HepG2 (cell line): ENCODE results near the gene ARHGAP10. TPM values are rescaled to one million over a fixed set of nuclear protein-coding genes. Genes with fewer than 3 reads are reported as not detected.

Experiments
- ATAC-seq: fragments of 200-7000 bp; cut with Tn5 transposase; 3 replicates; pipeline ENCODE4 v1.9.1; 2020; ENCODE audit warnings: mild to moderate bottlenecking, moderate library complexity
- BruUV-seq: library from RNA; stranded (reverse); fragments of 400-500 nt; replicated peaks from 2 replicates; lab custom pipeline; 2021; lab: Mats Ljungman, UMichigan
- CTCF ChIA-PET: fragments of 300-600 bp; formaldehyde crosslinking; extraction: SDS; loops from one replicate; lab custom pipeline; 2021; ENCODE audit warnings: low total read pairs, inconsistent platforms, low intra/inter-chr PET ratio; lab: Yijun Ruan, JAX
- POLR2A ChIA-PET: fragments of 350-600 bp; sonication (Branson Sonifier 250); formaldehyde crosslinking; loops from one replicate; lab custom pipeline; 2020; ENCODE audit warnings: antibody characterized with exemption, inconsistent platforms; lab: Yijun Ruan, JAX
- DNase-seq: peaks from one replicate; pipeline ENCODE4 v3.0.0-alpha.2; 2015; ENCODE audit warnings: low spot score
- FAIRE-seq: peaks from 3 replicates; lab custom pipeline; 2011; peaks lifted over from hg19 to GRCh38; lab: Jason Lieb, UNC
- H2AFZ ChIP-seq: one replicate; pipeline ENCODE4 v1.6.1; 2011; ENCODE audit warnings: low read length, inconsistent platforms
- H3K27ac ChIP-seq: fragments of 300-600 bp; 3 replicates; pipeline ENCODE4 v1.8.0; 2011; ENCODE audit warnings: mixed run types, mild to moderate bottlenecking, mixed read lengths, low read length, inconsistent platforms; ENCODE audit not compliant: insufficient read depth; ENCODE audit errors: extremely low read length
- H3K27me3 ChIP-seq, 2 experiments: fragments of 200-600 bp in 1 of 2; 2 replicates in 1 of 2; 3 replicates in 1 of 2; pipeline versions ENCODE4 v1.6.0 to v1.8.0; 2011; ENCODE audit warnings: low read length in 2 of 2, mild to moderate bottlenecking in 2 of 2, moderate library complexity in 2 of 2, inconsistent platforms in 1 of 2; ENCODE audit not compliant: insufficient read depth in 2 of 2, control insufficient read depth in 1 of 2
- H3K36me3 ChIP-seq, 2 experiments: fragments of 200-600 bp in 1 of 2; replicated peaks in 1 of 2; 2 replicates in 1 of 2; 3 replicates in 1 of 2; pipeline versions ENCODE4 v1.5.1 to v1.8.0; 2011; ENCODE audit warnings: low read length in 2 of 2, inconsistent platforms in 1 of 2; ENCODE audit not compliant: insufficient read depth in 2 of 2, control insufficient read depth in 1 of 2
- H3K4me1 ChIP-seq: 2 replicates; pipeline ENCODE4 v1.5.1; 2012; ENCODE audit warnings: low read length, inconsistent platforms; ENCODE audit not compliant: insufficient read depth
- H3K4me2 ChIP-seq: 2 replicates; pipeline ENCODE4 v1.6.0; 2011; ENCODE audit warnings: low read depth, low read length, inconsistent platforms
- H3K4me3 ChIP-seq, 3 experiments: fragments of 200-600 bp in 1 of 3; sonication (generic), shearing (Covaris generic) in 1 of 3; replicated peaks in 1 of 3; 2 replicates each; pipeline ENCODE4 v1.5.1; 2011 to 2016; ENCODE audit warnings: low read length in 3 of 3, inconsistent platforms in 2 of 3, low read depth in 2 of 3, mild to moderate bottlenecking in 2 of 3, control low read depth in 1 of 3, mixed read lengths in 1 of 3; ENCODE audit not compliant: insufficient read depth in 1 of 3
- H3K79me2 ChIP-seq: one replicate; pipeline ENCODE4 v1.6.1; 2011; ENCODE audit warnings: low read length, inconsistent platforms; ENCODE audit not compliant: insufficient read depth
- H3K9ac ChIP-seq: 2 replicates; pipeline ENCODE4 v1.6.0; 2011; ENCODE audit warnings: mild to moderate bottlenecking, low read depth, low read length, inconsistent platforms; ENCODE audit not compliant: insufficient read depth
- H3K9me3 ChIP-seq: 2 replicates; pipeline ENCODE4 v1.5.1; 2012; ENCODE audit warnings: mild to moderate bottlenecking, low read length
- H4K20me1 ChIP-seq: 2 replicates; pipeline ENCODE4 v1.6.0; 2011; ENCODE audit warnings: inconsistent platforms, mild to moderate bottlenecking, low read length, moderate library complexity; ENCODE audit not compliant: insufficient read depth
- FLYWCH1 ChIP-seq: sonication (generic); formaldehyde crosslinking; IDR thresholded peaks from 2 replicates; pipeline ENCODE4 v1.8.1; 2023; ENCODE audit warnings: mild to moderate bottlenecking, missing genetic modification reagents
- LCORL ChIP-seq, 2 experiments: fragments of 450-650 bp in 1 of 2; sonication (generic) in 1 of 2; formaldehyde crosslinking in 1 of 2; IDR thresholded peaks; 2 replicates each; pipeline versions ENCODE4 v1.5.0 to v1.6.1; 2017 to 2020; ENCODE audit warnings: antibody characterized with exemption in 1 of 2, missing genetic modification reagents in 1 of 2
- MYNN ChIP-seq: sonication (generic); formaldehyde crosslinking; IDR thresholded peaks from 2 replicates; pipeline ENCODE4 v1.4.0; 2020; ENCODE audit warnings: mild to moderate bottlenecking, low read depth, missing genetic modification reagents
- PLRG1 ChIP-seq: fragments of 450-650 bp; conservative IDR thresholded peaks from 2 replicates; pipeline ENCODE4 v1.6.1; 2016
- TGIF2 ChIP-seq: IDR thresholded peaks from 2 replicates; pipeline ENCODE4 v1.6.1; 2016; ENCODE audit warnings: control low read depth, missing compliant biosample characterization
- ZC3H13 ChIP-seq: sonication (generic); formaldehyde crosslinking; IDR thresholded peaks from 2 replicates; pipeline ENCODE4 v1.8.1; 2023; ENCODE audit warnings: mild to moderate bottlenecking, missing genetic modification reagents, moderate library complexity
- ZNF121 ChIP-seq: sonication (generic); formaldehyde crosslinking; IDR thresholded peaks from 2 replicates; pipeline ENCODE4 v1.5.0; 2020; ENCODE audit warnings: mild to moderate bottlenecking, missing genetic modification reagents
- ZNF329 ChIP-seq: sonication (generic); formaldehyde crosslinking; IDR thresholded peaks from 2 replicates; pipeline ENCODE4 v1.9.0; 2021; ENCODE audit warnings: low read depth, mild to moderate bottlenecking, missing genetic modification reagents
- WGBS: methylation state at CpG from one replicate; pipeline ENCODE4 v1.1.6; 2017; ENCODE audit warnings: low lambda C conversion rate; 5-methylcytosine and 5-hydroxymethylcytosine counted together
- in situ Hi-C: cut with HindIII; loops from 2 replicates; pipeline ENCODE4 v1.10.0; 2017; ENCODE audit warnings: low pct_unique_long_range_greater_than_20kb; ENCODE audit not compliant: extremely low pct_ligation_motif_present
- intact Hi-C: fragments of 100-400 bp; cut with micrococcal nuclease; formaldehyde crosslinking; loops from one replicate; pipeline ENCODE4 v1.10.0; 2022; ENCODE audit not compliant: unreplicated experiment
- polyA plus RNA-seq, 8 experiments: library from polyadenylated mRNA; depleted of rRNA in 3 of 8; stranded (reverse) in 7 of 8; unstranded in 1 of 8; fragments of >200 nt; fragmentation: Illumina TruSeq in 4 of 8; extraction: Trizol in 4 of 8; gene quantifications; 2 replicates each; pipeline versions ENCODE4 v1.2.1 to v1.2.3, GENCODE V29; 2011 to 2016; ENCODE audit warnings: low read depth in 4 of 8, missing spikeins in 1 of 8, mixed read lengths in 1 of 8; ENCODE audit not compliant: insufficient read depth in 1 of 8
- total RNA-seq, 5 experiments: library from RNA; depleted of rRNA; stranded (reverse); fragments of >200 nt; fragmentation: Illumina TruSeq; extraction: Trizol; gene quantifications; 2 replicates each; pipeline ENCODE4 v1.2.3, GENCODE V29; 2016; ENCODE audit warnings: low read depth in 1 of 5
- TF ChIP-seq, protein P1 (sequence below): sonication (generic); formaldehyde crosslinking; IDR thresholded peaks from 2 replicates; pipeline ENCODE4 v1.4.0; 2020; ENCODE audit warnings: missing genetic modification reagents, borderline replicate concordance
- TF ChIP-seq, protein P2 (sequence below): sonication (generic); formaldehyde crosslinking; IDR thresholded peaks from 2 replicates; pipeline ENCODE4 v1.4.0; 2020; ENCODE audit warnings: missing genetic modification reagents
- TF ChIP-seq, protein P3 (sequence below): sonication (generic); formaldehyde crosslinking; conservative IDR thresholded peaks from 2 replicates; pipeline ENCODE4 v1.8.0; 2022; ENCODE audit warnings: mild to moderate bottlenecking, moderate library complexity, missing genetic modification reagents
- TF ChIP-seq, protein P4 (sequence below): sonication (generic); formaldehyde crosslinking; IDR thresholded peaks from 2 replicates; pipeline ENCODE4 v1.8.0; 2022; ENCODE audit warnings: missing genetic modification reagents, mild to moderate bottlenecking, borderline replicate concordance

ARHGAP10 gene
- total and polyA plus RNA-seq, 2 of the 13 experiments (the other 11 are each of a cell fraction or from before 2014, with no cell fraction given), result 0.45 to 1.6 TPM

DNA sequence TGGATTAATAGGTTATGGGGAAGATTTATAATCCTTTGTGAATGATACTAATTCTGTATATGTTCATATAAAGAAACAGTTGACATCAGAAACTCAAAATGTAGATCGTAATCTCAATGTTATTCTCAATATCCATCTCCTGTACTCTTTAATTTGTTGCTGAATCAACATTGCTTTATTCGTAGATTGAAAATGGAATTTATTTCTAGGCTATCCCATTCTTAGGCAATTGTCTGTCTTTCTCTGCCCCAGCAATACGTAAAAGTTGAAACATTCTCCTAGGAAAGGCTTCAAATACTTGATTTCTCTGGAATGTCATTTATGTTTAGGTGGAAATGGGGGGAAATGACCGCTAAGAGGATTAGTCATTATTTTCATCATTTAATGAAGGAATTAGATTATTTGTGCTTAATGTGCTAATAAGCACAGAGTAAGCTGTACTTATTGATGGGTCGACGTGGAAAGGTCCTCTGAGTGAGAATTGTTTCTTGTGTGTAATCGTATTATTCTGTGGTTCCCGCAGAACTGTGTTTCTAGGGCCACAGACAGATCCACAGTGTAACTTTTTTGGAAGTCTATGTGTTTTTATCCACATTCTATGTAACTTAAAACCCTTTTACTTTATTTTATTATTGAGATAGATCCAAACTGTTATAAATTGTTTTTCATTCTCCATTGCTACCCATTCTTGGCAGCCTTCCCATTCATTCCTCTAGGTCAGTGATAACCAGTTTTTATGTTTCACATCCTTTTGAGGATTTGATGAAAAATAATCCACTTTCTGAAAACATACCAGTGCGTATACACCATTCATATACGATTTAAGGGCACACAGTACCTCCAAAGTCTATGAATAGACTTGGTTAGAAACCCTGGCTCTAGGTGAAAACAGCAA is 262.9 kb downstream of the ARHGAP10 start (continued):
- TF ChIP-seq, protein P1, sequence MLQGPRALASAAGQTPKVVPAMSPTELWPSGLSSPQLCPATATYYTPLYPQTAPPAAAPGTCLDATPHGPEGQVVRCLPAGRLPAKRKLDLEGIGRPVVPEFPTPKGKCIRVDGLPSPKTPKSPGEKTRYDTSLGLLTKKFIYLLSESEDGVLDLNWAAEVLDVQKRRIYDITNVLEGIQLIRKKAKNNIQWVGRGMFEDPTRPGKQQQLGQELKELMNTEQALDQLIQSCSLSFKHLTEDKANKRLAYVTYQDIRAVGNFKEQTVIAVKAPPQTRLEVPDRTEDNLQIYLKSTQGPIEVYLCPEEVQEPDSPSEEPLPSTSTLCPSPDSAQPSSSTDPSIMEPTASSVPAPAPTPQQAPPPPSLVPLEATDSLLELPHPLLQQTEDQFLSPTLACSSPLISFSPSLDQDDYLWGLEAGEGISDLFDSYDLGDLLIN (CRISPR knock-in tag), result no peak
- TF ChIP-seq TGIF2 (no peak), ZC3H13 (CRISPR knock-in tag) (no peak)
- TF ChIP-seq, protein P2, sequence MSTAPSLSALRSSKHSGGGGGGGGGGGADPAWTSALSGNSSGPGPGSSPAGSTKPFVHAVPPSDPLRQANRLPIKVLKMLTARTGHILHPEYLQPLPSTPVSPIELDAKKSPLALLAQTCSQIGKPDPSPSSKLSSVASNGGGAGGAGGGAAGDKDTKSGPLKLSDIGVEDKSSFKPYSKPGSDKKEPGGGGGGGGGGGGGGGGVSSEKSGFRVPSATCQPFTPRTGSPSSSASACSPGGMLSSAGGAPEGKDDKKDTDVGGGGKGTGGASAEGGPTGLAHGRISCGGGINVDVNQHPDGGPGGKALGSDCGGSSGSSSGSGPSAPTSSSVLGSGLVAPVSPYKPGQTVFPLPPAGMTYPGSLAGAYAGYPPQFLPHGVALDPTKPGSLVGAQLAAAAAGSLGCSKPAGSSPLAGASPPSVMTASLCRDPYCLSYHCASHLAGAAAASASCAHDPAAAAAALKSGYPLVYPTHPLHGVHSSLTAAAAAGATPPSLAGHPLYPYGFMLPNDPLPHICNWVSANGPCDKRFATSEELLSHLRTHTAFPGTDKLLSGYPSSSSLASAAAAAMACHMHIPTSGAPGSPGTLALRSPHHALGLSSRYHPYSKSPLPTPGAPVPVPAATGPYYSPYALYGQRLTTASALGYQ (CRISPR knock-in tag), result no peak

DNA sequence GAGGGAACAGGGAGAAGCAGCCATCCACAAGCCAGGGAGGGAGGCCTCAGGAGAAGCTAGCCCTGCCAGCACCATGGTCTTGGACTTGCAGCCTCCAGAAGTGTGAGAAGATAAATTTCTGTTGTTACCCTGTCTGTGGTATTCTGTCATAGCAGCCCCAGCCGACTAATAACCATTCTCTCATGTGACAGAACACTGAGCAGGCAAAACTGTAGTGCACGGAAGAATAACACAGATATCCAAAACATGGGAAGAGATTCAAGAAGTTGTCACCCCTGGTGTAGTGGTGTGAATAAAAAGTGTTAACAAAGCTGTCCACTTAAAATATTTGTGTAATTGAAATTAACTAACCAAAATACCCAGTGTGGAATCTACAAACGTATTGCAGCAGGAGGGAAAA is 265.0 kb downstream of the ARHGAP10 start:
- H3K4me1 ChIP-seq, result no peaks in the 10 kb centered on the region
- H3K79me2 ChIP-seq, result no peaks in the 10 kb centered on the region
- H3K9me3 ChIP-seq, result no peaks in the 10 kb centered on the region
- DNase-seq (no peak), FAIRE-seq (no peak), ATAC-seq (no peak)
- no peaks in the 10 kb centered on the region for H3K36me3 ChIP-seq
- H3K27me3 ChIP-seq, result no peaks in the 10 kb centered on the region
- 50% methylated on average over 3 of the region's 3 CpGs for WGBS
- ChIA-PET POLR2A (no interaction called here), CTCF (no interaction called here)
- H3K27ac ChIP-seq, result no peak overlapping the region
- intact Hi-C loops, result no loop called here
- no peak overlapping the region for H3K4me2 ChIP-seq
- no TSS peak for BruUV-seq
- no peak overlapping the region for H2AFZ ChIP-seq
- no peaks in the 10 kb centered on the region for H4K20me1 ChIP-seq
- no peak overlapping the region for H3K4me3 ChIP-seq
- no peak overlapping the region for H3K9ac ChIP-seq
- in situ Hi-C loops, result no loop called here
- TF ChIP-seq LCORL (IDR thresholded peaks at IDR 0.05) (no peak), LCORL (CRISPR knock-in tag; IDR thresholded peaks at IDR 0.05) (no peak), PLRG1 (no peak), MYNN (CRISPR knock-in tag) (no peak), ZNF329 (no peak), FLYWCH1 (CRISPR knock-in tag) (no peak), ZNF121 (no peak)
- TF ChIP-seq, protein P3, sequence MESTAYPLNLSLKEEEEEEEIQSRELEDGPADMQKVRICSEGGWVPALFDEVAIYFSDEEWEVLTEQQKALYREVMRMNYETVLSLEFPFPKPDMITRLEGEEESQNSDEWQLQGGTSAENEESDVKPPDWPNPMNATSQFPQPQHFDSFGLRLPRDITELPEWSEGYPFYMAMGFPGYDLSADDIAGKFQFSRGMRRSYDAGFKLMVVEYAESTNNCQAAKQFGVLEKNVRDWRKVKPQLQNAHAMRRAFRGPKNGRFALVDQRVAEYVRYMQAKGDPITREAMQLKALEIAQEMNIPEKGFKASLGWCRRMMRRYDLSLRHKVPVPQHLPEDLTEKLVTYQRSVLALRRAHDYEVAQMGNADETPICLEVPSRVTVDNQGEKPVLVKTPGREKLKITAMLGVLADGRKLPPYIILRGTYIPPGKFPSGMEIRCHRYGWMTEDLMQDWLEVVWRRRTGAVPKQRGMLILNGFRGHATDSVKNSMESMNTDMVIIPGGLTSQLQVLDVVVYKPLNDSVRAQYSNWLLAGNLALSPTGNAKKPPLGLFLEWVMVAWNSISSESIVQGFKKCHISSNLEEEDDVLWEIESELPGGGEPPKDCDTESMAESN, result no peak
- TF ChIP-seq, protein P4, sequence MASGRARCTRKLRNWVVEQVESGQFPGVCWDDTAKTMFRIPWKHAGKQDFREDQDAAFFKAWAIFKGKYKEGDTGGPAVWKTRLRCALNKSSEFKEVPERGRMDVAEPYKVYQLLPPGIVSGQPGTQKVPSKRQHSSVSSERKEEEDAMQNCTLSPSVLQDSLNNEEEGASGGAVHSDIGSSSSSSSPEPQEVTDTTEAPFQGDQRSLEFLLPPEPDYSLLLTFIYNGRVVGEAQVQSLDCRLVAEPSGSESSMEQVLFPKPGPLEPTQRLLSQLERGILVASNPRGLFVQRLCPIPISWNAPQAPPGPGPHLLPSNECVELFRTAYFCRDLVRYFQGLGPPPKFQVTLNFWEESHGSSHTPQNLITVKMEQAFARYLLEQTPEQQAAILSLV (CRISPR knock-in tag), result no peak
